GM23338 (cell line): Measurements from ENCODE around the gene FES. TPM values are rescaled to one million over a fixed set of nuclear protein-coding genes. Genes with fewer than 3 reads are reported as not detected.

Experiments
- ATAC-seq: fragments of 200-7000 bp; cut with Tn5 transposase; 3 replicates; pipeline ENCODE4 v1.9.1; 2020
- DNase-seq: peaks from one replicate; pipeline ENCODE4 v3.0.0-alpha.2; 2015; ENCODE audit warnings: low spot score
- H2AFZ ChIP-seq: fragments of 200-600 bp; sonication (generic); 2 replicates; pipeline ENCODE4 v1.8.0; 2016; ENCODE audit warnings: antibody characterized with exemption, mild to moderate bottlenecking, moderate library complexity
- H3F3A ChIP-seq: fragments of 200-600 bp; sonication (generic); replicated peaks from 2 replicates; pipeline ENCODE4 v1.8.0; 2017; ENCODE audit warnings: antibody characterized with exemption, mixed run types, low read depth
- H3K27ac ChIP-seq: fragments of 200-600 bp; sonication (generic); 2 replicates; pipeline ENCODE4 v1.6.1; 2016; ENCODE audit warnings: low read depth
- H3K27me3 ChIP-seq: fragments of 200-600 bp; sonication (generic); 2 replicates; pipeline ENCODE4 v1.8.0; 2016; ENCODE audit warnings: mild to moderate bottlenecking, mixed run types, moderate library complexity; ENCODE audit not compliant: insufficient read depth
- H3K36me3 ChIP-seq: fragments of 200-600 bp; sonication (generic); 2 replicates; pipeline ENCODE4 v1.8.0; 2016; ENCODE audit warnings: mild to moderate bottlenecking; ENCODE audit not compliant: insufficient read depth
- H3K4me1 ChIP-seq: fragments of 200-600 bp; sonication (generic); 2 replicates; pipeline ENCODE4 v1.8.0; 2016; ENCODE audit warnings: mild to moderate bottlenecking, moderate library complexity; ENCODE audit not compliant: insufficient read depth
- H3K4me2 ChIP-seq: fragments of 200-600 bp; sonication (generic); 2 replicates; pipeline ENCODE4 v1.7.1; 2017; ENCODE audit warnings: mixed run types
- H3K4me3 ChIP-seq: fragments of 200-600 bp; sonication (generic); 2 replicates; pipeline ENCODE4 v1.6.1; 2016; ENCODE audit warnings: mixed run types
- H3K79me2 ChIP-seq: fragments of 200-600 bp; sonication (generic); replicated peaks from 2 replicates; pipeline ENCODE4 v1.8.0; 2017; ENCODE audit warnings: mild to moderate bottlenecking; ENCODE audit not compliant: insufficient read depth
- H3K9me2 ChIP-seq: fragments of 200-600 bp; sonication (generic); 2 replicates; pipeline ENCODE4 v1.8.0; 2017; ENCODE audit not compliant: insufficient read depth
- H4K20me1 ChIP-seq: fragments of 200-600 bp; sonication (generic); replicated peaks from 2 replicates; pipeline ENCODE4 v1.8.0; 2017; ENCODE audit warnings: mild to moderate bottlenecking; ENCODE audit not compliant: insufficient read depth
- H3K27ac Mint-ChIP-seq: 2 replicates; pipeline ENCODE4 v1.8.0; 2020; ENCODE audit warnings: inconsistent platforms, mild to moderate bottlenecking, moderate library complexity, mixed read lengths
- H3K27me3 Mint-ChIP-seq: 3 replicates; pipeline ENCODE4 v1.8.0; 2022; ENCODE audit warnings: low read depth, mild to moderate bottlenecking, moderate library complexity, mixed read lengths, inconsistent platforms; ENCODE audit not compliant: insufficient read depth, poor library complexity
- H3K36me3 Mint-ChIP-seq: 3 replicates; pipeline ENCODE4 v1.8.0; 2021; ENCODE audit warnings: low read depth, mild to moderate bottlenecking, inconsistent platforms, moderate library complexity, mixed read lengths
- H3K4me1 Mint-ChIP-seq: 3 replicates; pipeline ENCODE4 v1.8.0; 2020; ENCODE audit warnings: mild to moderate bottlenecking, inconsistent platforms, mixed read lengths
- H3K4me3 Mint-ChIP-seq: 3 replicates; pipeline ENCODE4 v1.8.0; 2021; ENCODE audit warnings: moderate library complexity, mild to moderate bottlenecking, inconsistent platforms, mixed read lengths
- H3K9me3 Mint-ChIP-seq: 3 replicates; pipeline ENCODE4 v1.8.0; 2020; ENCODE audit warnings: moderate library complexity, mild to moderate bottlenecking, inconsistent platforms, mixed read lengths
- EZH2 ChIP-seq: fragments of 200-600 bp; sonication (generic); IDR thresholded peaks from one replicate; pipeline ENCODE4 v1.8.0; 2017; ENCODE audit warnings: antibody characterized with exemption, mild to moderate bottlenecking, low read depth; ENCODE audit not compliant: unreplicated experiment
- JUNB ChIP-seq: IDR thresholded peaks from one replicate; pipeline ENCODE4 v1.6.1; 2016; ENCODE audit warnings: antibody characterized with exemption; ENCODE audit not compliant: unreplicated experiment
- NANOG ChIP-seq: IDR thresholded peaks from 2 replicates; pipeline ENCODE4 v1.6.1; 2016; ENCODE audit warnings: antibody characterized with exemption, borderline replicate concordance
- STAT1 ChIP-seq: IDR thresholded peaks from one replicate; pipeline ENCODE4 v1.6.1; 2016; ENCODE audit warnings: antibody characterized with exemption; ENCODE audit not compliant: unreplicated experiment
- ZNF331 ChIP-seq: fragments of 250-450 bp; sonication (Bioruptor Pico); IDR thresholded peaks from 2 replicates; pipeline ENCODE4 v1.5.0; 2020; ENCODE audit warnings: low read depth, mild to moderate bottlenecking, moderate library complexity
- polyA plus RNA-seq: library from polyadenylated mRNA; unstranded; fragments of >200 nt; fragmentation: Nextera tagmentation; extraction: Ambion mirVana; gene quantifications from 2 replicates; pipeline ENCODE4 v1.2.1, GENCODE V29; 2016
- total RNA-seq: library from RNA; depleted of rRNA; stranded (reverse); fragments of >200 nt; shearing (Covaris generic); gene quantifications from 2 replicates; pipeline ENCODE4 v1.2.3, GENCODE V29; 2014
- TF ChIP-seq, protein P1 (sequence below): fragments of 250-450 bp; sonication (Bioruptor Pico); IDR thresholded peaks from 2 replicates; pipeline ENCODE4 v1.5.0; 2020; ENCODE audit warnings: mild to moderate bottlenecking, moderate library complexity
- TF ChIP-seq, protein P2 (sequence below), 2 experiments: fragments of 200-600 bp in 1 of 2; sonication (generic) in 1 of 2; conservative IDR thresholded peaks; 2 replicates each; pipeline versions ENCODE4 v1.5.1 to v1.6.1; 2016 to 2017; ENCODE audit warnings: antibody characterized with exemption in 2 of 2, low read depth in 2 of 2, mild to moderate bottlenecking in 2 of 2, moderate library complexity in 1 of 2
- TF ChIP-seq, protein P3 (sequence below): IDR thresholded peaks from 2 replicates; pipeline ENCODE4 v1.6.1; 2016; ENCODE audit warnings: antibody characterized with exemption
- TF ChIP-seq, protein P4 (sequence below): IDR thresholded peaks from one replicate; pipeline ENCODE4 v1.6.1; 2018; ENCODE audit warnings: antibody characterized with exemption; ENCODE audit not compliant: unreplicated experiment

Gene FES
- total and polyA plus RNA-seq, 2 experiments from 2014 or later = 2.7 to 14.4 TPM

DNA sequence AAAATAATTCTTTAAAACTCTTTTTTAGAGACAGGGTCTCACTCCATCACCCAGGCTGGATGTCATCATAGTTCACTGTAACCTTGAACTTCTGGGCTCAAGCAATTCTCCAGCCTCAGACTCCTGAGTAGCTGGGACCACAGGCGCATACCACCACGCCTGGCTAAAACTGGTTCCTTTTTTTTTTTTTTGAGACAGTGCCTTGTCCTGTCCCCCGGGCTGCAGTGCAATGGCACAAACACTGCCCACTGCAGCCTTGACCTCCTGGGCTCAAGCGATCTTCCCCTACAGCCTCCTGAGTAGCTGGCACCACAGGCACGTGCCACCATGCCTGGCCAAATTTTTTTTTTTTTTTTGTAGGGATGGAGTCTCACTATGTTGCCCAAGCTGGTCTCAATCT, 39.6 kb upstream of the FES start (continued):
- TF ChIP-seq, protein P1, sequence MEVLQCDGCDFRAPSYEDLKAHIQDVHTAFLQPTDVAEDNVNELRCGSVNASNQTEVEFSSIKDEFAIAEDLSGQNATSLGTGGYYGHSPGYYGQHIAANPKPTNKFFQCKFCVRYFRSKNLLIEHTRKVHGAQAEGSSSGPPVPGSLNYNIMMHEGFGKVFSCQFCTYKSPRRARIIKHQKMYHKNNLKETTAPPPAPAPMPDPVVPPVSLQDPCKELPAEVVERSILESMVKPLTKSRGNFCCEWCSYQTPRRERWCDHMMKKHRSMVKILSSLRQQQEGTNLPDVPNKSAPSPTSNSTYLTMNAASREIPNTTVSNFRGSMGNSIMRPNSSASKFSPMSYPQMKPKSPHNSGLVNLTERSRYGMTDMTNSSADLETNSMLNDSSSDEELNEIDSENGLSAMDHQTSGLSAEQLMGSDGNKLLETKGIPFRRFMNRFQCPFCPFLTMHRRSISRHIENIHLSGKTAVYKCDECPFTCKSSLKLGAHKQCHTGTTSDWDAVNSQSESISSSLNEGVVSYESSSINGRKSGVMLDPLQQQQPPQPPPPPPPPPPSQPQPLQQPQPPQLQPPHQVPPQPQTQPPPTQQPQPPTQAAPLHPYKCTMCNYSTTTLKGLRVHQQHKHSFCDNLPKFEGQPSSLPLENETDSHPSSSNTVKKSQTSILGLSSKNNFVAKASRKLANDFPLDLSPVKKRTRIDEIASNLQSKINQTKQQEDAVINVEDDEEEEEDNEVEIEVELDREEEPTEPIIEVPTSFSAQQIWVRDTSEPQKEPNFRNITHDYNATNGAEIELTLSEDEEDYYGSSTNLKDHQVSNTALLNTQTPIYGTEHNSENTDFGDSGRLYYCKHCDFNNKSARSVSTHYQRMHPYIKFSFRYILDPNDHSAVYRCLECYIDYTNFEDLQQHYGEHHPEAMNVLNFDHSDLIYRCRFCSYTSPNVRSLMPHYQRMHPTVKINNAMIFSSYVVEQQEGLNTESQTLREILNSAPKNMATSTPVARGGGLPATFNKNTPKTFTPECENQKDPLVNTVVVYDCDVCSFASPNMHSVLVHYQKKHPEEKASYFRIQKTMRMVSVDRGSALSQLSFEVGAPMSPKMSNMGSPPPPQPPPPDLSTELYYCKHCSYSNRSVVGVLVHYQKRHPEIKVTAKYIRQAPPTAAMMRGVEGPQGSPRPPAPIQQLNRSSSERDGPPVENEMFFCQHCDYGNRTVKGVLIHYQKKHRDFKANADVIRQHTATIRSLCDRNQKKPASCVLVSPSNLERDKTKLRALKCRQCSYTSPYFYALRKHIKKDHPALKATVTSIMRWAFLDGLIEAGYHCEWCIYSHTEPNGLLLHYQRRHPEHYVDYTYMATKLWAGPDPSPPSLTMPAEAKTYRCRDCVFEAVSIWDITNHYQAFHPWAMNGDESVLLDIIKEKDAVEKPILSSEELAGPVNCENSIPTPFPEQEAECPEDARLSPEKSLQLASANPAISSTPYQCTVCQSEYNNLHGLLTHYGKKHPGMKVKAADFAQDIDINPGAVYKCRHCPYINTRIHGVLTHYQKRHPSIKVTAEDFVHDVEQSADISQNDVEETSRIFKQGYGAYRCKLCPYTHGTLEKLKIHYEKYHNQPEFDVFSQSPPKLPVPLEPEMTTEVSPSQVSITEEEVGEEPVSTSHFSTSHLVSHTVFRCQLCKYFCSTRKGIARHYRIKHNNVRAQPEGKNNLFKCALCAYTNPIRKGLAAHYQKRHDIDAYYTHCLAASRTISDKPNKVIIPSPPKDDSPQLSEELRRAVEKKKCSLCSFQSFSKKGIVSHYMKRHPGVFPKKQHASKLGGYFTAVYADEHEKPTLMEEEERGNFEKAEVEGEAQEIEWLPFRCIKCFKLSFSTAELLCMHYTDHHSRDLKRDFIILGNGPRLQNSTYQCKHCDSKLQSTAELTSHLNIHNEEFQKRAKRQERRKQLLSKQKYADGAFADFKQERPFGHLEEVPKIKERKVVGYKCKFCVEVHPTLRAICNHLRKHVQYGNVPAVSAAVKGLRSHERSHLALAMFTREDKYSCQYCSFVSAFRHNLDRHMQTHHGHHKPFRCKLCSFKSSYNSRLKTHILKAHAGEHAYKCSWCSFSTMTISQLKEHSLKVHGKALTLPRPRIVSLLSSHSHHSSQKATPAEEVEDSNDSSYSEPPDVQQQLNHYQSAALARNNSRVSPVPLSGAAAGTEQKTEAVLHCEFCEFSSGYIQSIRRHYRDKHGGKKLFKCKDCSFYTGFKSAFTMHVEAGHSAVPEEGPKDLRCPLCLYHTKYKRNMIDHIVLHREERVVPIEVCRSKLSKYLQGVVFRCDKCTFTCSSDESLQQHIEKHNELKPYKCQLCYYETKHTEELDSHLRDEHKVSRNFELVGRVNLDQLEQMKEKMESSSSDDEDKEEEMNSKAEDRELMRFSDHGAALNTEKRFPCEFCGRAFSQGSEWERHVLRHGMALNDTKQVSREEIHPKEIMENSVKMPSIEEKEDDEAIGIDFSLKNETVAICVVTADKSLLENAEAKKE = no peak
- TF ChIP-seq JUNB (no peak), STAT1 (no peak), EZH2 (no peak), ZNF331 (no peak), NANOG (no peak)
- TF ChIP-seq, protein P2, sequence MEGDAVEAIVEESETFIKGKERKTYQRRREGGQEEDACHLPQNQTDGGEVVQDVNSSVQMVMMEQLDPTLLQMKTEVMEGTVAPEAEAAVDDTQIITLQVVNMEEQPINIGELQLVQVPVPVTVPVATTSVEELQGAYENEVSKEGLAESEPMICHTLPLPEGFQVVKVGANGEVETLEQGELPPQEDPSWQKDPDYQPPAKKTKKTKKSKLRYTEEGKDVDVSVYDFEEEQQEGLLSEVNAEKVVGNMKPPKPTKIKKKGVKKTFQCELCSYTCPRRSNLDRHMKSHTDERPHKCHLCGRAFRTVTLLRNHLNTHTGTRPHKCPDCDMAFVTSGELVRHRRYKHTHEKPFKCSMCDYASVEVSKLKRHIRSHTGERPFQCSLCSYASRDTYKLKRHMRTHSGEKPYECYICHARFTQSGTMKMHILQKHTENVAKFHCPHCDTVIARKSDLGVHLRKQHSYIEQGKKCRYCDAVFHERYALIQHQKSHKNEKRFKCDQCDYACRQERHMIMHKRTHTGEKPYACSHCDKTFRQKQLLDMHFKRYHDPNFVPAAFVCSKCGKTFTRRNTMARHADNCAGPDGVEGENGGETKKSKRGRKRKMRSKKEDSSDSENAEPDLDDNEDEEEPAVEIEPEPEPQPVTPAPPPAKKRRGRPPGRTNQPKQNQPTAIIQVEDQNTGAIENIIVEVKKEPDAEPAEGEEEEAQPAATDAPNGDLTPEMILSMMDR (conservative IDR thresholded peaks at IDR 0.05; ENCODE audit: low read depth in 2 of 2) = no peak

DNA sequence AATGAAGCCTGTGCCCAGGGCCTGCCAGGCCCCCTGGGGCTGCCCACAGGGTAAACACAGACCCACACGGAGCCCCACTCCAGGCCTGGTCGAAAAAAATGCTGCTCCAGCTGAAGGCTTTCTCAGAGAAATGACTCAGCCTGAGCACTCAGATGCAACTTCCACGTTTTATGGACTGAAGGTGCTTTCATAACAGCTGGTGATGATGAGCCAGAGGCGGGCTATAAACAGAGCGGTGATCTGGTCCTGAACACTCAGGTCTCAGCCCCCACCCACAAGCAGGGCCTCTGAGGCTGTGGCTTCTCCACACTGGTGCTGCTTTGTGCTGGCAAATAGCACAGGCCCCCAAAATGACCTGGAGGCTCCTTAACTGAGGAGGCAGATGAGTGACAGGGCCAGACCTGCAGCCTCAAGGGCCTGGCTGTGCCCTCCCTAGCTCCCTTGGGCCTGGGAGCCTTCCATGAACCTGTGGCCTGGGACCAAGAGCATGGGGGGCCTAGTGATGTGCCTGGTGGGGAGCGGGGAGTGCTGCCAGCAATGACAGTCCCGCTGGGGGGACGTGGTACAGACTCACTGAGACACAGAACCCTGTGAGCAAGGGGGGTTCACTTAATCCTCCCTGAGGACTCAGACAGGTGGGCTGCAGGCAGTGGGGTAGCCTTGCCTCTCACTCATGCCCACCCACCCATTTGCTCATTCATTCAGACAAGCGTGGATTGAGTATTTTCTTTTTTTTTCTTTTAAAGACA, 38.9 kb upstream of the FES start:
- no peaks in the 10 kb centered on the region for H3K9me3 Mint-ChIP-seq
- TF ChIP-seq, protein P3, sequence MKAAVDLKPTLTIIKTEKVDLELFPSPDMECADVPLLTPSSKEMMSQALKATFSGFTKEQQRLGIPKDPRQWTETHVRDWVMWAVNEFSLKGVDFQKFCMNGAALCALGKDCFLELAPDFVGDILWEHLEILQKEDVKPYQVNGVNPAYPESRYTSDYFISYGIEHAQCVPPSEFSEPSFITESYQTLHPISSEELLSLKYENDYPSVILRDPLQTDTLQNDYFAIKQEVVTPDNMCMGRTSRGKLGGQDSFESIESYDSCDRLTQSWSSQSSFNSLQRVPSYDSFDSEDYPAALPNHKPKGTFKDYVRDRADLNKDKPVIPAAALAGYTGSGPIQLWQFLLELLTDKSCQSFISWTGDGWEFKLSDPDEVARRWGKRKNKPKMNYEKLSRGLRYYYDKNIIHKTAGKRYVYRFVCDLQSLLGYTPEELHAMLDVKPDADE = no peak
- TF ChIP-seq, protein P4, sequence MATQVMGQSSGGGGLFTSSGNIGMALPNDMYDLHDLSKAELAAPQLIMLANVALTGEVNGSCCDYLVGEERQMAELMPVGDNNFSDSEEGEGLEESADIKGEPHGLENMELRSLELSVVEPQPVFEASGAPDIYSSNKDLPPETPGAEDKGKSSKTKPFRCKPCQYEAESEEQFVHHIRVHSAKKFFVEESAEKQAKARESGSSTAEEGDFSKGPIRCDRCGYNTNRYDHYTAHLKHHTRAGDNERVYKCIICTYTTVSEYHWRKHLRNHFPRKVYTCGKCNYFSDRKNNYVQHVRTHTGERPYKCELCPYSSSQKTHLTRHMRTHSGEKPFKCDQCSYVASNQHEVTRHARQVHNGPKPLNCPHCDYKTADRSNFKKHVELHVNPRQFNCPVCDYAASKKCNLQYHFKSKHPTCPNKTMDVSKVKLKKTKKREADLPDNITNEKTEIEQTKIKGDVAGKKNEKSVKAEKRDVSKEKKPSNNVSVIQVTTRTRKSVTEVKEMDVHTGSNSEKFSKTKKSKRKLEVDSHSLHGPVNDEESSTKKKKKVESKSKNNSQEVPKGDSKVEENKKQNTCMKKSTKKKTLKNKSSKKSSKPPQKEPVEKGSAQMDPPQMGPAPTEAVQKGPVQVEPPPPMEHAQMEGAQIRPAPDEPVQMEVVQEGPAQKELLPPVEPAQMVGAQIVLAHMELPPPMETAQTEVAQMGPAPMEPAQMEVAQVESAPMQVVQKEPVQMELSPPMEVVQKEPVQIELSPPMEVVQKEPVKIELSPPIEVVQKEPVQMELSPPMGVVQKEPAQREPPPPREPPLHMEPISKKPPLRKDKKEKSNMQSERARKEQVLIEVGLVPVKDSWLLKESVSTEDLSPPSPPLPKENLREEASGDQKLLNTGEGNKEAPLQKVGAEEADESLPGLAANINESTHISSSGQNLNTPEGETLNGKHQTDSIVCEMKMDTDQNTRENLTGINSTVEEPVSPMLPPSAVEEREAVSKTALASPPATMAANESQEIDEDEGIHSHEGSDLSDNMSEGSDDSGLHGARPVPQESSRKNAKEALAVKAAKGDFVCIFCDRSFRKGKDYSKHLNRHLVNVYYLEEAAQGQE = no peak
- TF ChIP-seq JUNB (no peak), NANOG (no peak)
- TF ChIP-seq, protein P2 (conservative IDR thresholded peaks at IDR 0.05; ENCODE audit: low read depth in 2 of 2) = no peak

More for the DNA sequence above, 38.9 kb upstream of the FES start:
- Histone ChIP-seq H3K36me3 (no peaks in the 10 kb centered on the region), H2AFZ (no peak overlapping the region), H3K4me1 (peaks cover 14% of the 10 kb centered on the region), H3K4me2 (no peak overlapping the region), H3K27ac (no peak overlapping the region), H3K27me3 (no peaks in the 10 kb centered on the region), H3K9me2 (no peaks in the 10 kb centered on the region), H3F3A (peaks cover 2% of the 10 kb centered on the region; the same call in 1 of the 2 replicates), H4K20me1 (no peaks in the 10 kb centered on the region), H3K79me2 (no peaks in the 10 kb centered on the region), H3K4me3 (no peak overlapping the region)
- ATAC-seq (no peak), DNase-seq (no peak)
- Mint-ChIP-seq H3K27me3 (peaks cover under 1% of the 10 kb centered on the region), H3K4me3 (no peak overlapping the region), H3K27ac (no peak overlapping the region), H3K36me3 (no peaks in the 10 kb centered on the region), H3K4me1 (peaks cover 8% of the 10 kb centered on the region)
